Measurements from ENCODE around the gene MARVELD2.
"Not testable (repeated sequence)": the region's sequence is repeated elsewhere in the genome, so short reads cannot be mapped to it uniquely, and the experiment has no call there.

The MARVELD2 gene

DNA sequence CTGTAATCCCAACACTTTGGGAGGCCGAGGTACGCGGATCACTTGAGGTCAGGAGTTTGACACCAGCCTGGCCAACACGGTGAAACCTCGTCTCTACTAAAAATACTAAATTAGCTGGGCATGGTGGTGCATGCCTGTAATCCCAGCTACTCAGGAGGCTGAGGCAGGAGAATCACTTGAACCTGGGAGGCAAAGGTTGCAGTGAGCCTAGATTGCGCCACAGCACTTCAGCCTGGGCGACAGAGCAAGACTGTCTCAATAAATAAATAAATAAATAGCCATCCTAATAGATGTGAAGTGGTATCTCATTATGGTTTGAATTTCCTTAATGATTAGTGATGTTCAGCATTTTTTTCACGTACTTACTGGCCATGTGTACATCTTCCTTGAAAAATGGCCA lies 35.6 kb downstream of the MARVELD2 start:
- DNase-seq: not testable (repeated sequence)

DNA sequence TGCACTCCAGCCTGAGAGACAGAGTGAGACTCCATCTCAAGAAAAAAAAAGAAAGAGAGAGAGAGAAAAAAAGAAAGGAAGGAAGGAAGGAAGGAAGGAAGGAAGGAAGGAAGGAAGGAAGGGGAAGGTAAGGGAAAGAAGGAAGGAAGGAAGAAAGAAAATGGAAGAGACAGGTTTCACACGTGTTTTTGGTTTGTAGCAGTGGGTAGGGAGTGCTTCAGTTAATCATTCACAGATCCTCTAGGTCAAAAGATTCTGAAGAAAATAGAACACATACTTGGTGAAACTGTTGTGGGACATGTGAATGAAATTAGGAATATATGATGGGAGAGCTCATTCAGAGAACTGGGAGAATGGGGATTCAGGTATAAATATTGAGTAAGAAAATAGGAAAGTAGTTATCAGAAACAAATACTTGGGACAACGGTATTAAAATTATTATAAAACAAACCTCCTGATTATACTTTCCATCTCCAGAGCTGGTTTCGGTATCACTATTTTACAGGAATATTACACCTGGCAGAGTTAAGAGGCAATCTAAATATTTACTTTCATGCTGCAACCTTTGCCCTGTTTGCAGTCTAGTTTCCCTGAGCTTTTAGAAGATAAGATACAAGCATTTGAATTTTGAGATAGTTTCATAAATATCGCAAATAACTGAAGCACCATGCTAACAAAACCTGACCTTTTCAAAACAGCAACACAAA lies 37.2 kb downstream of the MARVELD2 start:
- no peak for DNase-seq

DNA sequence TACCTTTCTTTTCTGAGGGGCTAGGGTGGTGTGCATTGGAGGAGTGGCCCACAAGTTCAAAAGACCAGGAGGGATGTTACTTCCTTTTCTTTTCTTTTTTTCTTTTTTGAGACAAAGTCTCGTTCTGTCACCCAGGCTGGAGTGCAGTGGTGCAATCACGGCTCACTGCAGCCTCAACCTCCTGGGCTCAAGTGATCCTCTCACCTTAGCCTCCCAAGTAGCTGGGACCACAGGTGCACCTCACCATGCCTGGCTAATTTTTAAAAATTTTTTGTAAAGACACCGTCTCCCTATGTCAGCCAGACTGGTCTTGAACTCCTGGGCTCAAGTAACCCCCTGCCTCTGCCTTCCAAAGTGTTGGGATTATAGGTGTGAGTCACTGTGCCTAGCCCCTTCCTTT lies 38.6 kb downstream of the MARVELD2 start:
- not testable (repeated sequence) for DNase-seq

DNA sequence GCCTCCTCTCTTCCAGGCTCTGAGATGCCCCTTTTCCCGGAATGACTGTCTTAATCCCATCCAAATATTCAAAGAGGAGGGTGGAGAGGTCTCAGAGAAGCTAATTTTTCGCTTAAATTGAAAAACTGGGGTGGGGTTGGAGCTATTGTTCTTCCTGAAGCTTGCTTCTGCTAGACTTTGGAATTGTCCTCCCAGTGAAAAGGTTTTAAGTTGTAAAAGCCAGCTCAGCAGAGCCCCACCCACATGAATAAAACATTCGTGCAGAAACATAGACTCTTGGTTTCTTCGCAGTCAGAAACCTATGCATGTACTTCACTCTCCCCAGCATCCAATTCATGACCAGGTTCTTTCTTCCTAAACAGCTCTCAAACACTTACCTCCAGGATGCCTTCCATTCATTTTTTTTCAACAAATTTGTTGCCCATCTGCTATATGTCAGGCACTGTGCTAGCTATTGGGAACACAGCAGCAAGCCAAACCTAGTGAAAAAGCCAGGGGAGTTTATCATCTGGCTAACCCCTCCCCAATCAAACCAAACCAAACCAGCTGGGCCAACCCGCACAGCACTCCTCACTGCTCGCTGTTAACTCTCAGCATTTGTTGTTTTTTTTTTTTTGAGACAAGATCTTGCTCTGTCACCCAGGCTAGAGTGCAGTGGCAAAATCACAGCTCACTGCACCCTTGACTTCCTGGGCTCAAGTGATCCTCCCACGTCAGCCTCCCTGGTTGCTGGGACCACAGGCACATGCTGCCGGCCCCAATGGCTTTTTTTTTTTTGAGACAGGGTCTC lies 39.7 kb downstream of the MARVELD2 start:
- no peak for DNase-seq

DNA sequence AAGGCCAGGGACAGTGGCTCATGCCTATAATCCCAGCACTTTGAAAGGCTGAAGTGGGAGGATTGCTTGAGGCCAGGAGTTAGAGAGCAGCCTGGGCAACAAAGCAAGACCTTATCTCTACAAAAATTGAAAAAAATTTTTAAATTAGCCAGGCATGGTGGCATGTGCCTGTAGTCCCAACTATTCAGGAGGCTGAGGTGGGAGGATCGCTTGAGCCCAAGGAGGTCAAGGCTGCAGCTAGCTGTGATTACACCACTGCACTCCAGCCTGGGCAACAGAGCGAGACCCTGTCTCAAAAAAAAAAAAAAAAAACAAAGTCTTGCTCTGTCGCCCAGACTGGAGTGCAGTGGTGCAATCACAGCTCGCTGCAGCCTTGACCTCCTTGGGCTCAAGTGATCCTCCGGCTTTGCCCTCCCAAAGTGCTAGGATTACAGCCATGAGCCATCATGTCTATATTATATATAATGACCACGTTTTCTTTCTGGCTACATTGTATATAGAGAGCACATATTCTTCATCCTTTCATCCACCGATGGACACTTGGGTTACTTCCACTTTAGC lies 40.6 kb downstream of the MARVELD2 start:
- DNase-seq: not testable (repeated sequence)

DNA sequence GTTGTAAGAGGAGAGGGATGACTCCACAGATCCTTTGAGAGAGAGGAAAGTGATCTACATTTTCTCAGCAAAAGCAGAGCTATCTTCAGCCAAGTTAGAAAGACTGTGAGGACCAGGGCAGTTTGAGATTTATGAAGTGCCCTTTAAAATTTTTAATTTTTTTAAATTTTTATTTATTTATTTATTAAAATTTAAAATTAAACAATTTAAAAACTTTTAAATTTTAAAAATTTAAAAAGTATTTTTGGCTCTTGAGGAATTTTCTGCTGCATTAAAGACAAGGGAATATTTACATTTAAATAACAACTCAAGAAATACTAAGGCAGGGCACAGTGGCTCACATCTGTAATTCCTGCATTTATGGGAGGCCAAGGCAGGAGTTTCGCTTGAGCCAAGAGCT lies 47.3 kb downstream of the MARVELD2 start:
- no peak for DNase-seq

DNA sequence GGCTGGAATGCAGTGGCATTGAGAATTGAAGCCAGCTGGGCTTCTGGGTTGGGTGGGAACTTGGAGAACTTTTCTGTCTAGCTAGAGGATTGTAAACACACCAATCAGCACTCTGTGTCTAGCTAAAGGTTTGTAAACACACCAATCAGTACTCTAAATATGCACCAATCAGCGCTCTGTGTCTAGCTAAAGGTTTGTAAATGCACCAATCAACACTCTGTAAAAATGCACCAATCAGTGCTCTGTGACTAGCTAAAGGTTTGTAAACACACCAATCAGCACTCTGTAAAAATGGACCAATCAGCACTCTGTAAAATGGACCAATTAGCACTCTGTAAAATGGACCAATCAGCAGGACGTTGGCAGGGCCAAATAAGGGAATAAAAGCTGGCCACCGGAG lies 51.5 kb downstream of the MARVELD2 start:
- DNase-seq: not testable (repeated sequence)

DNA sequence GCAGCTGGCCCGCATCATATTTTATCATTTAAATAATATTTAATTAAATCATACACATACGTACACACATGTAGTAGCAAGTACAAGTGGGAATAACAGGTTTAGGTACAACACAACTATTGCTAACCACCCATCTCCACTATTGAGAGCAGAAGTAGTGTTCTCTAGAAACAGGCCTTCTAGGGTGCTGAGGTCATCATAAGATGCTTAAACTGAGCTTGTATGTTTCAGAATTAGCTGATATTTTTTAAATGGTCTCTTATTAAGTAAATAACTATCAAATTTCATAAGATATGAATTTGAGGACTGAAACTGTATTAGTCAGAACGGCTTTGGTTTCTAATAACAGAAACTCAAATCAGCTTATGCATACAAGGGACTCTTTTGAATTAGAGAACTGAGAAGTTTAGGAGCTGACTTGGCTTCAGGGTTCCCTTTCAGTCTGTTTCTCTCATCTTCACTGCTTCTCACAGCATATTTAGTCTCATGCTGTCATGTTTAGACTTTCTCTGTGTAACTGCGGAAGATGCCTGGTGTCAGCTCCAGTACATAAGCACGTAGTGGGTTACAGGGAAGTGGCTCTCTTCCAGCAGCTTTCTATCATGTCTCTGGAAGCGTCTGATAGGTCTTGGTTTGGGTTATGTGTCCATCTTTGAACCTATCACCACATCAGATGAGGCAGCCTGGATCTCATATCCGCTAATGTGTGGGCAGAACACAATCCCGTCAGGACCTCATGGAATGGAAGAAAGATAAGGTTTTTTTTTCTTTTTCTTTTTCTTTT lies 52.7 kb downstream of the MARVELD2 start:
- no peak for DNase-seq

DNA sequence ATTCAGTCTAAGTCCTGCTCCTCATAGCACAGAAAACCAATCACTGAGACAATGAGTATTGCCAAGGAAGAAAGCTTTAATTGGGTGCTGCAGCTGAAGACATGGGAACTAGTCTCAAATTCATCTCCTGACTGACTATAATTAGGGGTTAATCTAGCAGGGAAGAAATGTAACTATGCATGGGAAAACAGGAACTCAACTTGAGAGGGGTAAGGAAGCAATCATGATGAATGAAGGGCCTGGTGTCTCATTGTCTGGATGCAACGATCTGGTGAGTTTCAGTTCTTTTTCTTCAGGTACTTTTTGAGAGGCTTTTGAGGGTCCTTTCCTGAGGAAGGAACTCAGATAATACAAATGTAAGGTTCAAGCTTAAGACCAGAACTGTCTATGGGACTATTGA lies 53.7 kb downstream of the MARVELD2 start:
- DNase-seq: no peak

DNA sequence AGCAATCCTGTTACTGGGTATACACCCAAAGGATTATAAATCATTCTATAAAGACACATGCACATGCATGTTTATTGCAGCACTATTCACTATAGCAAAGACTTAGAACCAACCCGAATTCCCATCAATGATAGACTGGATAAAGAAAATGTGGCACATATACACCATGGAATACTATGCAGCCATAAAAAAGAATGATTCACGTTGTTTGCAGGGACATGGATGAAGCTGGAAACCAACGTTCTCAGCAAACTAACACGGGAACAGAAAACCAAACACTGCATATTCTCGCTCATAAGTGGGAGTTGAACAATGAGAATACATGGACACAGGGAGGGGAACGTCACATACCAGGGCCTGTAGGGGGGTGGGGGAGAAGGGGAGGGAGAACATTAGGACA lies 56.6 kb downstream of the MARVELD2 start:
- not testable (repeated sequence) for DNase-seq

DNA sequence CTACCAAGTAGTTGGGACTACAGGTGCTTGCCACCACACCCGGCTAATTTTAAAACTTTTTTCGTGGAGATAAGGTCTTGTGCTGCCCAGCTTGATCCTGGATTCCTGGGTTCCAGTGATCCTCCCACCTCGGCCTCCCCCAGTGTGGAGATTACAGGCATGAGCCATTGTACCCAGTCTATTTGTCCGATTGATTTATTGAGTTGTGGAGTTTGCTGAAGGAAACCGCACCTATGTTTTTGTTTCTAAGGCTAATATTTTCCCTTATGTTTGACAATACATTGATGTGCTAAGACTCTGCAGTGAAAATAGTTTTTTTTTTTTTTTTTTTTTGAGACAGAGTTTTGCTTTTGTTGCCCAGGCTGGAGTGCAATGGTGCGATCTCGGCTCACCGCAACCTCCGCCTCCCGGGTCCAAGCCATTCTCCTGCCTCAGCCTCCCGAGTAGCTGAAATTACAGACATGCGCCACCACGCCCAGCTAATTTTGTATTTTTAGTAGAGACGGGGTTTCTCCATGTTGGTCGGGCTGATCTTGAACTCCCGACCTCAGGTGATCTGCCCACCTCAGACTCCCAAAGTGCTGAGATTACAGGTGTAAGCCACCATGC lies 57.7 kb downstream of the MARVELD2 start:
- not testable (repeated sequence) for DNase-seq

DNA sequence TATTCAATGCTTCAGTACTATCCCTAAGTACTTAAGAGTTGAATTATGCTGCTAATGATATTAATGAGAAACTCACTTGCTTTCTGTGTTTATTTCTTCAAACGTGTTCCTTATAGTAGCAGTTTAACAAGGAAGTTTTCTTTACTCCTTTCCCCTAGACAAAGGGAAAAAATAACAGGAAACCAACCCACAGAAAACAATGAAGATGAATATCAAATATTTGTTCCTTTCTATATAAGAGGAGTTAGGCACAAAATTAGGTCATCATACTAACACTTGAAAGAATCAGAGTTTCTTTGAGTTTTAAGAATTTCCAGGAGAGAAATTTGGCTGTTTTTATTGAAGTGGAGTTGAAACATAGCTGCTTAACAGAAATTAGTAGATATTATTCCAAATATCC lies 62.3 kb downstream of the MARVELD2 start:
- DNase-seq: no peak

DNA sequence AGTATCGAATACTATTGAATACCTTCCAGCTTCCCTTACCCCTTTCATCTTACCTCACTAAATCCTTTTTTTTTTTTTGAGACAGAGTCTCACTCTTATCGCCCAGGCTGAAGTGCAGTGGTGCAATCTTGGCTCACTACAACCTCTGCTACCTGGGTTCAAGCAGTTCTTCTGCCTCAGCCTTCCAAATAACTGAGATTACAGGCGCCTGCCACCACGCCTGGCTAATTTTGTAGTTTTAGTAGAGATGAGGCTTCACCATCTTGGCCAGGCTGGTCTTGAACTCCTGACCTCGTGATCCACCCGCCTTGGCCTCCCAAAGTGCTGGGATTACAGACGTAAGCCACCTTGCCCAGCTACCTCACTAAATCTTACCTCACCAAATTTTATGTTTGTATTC lies 63.4 kb downstream of the MARVELD2 start:
- DNase-seq: not testable (repeated sequence)

DNA sequence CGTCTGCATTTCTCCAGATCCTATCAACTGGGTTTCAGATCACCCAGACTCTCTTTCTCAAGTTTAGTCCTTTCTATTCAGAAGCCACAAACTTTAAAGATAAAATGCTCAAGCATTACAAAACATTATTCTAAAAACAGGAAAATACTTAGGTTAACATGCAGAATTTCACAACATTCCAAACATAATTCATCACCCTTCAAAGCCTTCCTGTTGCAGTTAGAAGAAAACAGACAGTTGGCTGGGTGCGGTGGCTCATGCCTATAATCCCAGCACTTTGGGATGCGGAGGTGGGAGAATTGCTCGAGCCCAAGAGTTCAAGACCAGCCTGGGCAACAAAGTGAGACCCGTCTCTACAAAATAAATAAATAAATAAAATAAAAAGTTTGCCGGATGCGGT lies 70.0 kb downstream of the MARVELD2 start:
- no peak for DNase-seq

DNA sequence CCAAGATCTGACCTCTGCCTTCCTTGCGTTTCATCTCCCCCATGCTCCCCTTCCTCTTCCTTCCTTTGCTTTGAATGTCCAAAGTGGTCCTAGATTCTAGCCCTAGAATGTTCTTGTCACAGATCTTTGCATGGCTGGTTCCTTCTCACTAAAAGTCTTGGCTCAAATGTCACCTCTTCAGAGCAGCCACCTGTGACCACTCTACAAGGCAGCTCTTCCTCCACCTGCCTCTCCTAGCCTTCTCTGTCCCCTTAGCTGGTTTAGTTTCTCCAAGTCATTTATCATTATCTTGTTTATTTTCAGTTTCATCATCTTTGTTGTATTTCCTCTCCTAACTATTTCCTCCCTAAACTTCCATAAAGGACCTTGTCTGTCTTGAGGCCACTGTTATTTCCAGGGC lies 70.6 kb downstream of the MARVELD2 start:
- no peak for DNase-seq

DNA sequence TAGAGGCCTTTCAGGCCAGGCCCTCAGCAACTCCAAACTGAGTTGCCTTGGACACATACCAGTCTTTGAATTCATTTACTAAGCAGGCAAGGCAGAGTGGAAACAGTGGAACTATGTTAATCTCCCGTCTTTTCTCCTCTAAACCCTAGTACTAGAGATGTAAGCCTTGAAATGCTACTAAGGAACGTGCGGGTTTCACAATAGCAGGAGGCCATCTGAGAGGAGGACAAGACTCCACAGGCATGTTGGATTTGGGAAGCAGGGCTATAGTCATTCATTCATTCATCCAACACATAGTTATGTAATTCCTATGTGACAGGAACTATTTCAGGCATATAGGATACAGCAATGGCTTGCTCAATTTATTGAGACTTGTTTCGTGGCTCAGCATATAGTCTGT lies 74.3 kb downstream of the MARVELD2 start:
- no peak for DNase-seq

DNA sequence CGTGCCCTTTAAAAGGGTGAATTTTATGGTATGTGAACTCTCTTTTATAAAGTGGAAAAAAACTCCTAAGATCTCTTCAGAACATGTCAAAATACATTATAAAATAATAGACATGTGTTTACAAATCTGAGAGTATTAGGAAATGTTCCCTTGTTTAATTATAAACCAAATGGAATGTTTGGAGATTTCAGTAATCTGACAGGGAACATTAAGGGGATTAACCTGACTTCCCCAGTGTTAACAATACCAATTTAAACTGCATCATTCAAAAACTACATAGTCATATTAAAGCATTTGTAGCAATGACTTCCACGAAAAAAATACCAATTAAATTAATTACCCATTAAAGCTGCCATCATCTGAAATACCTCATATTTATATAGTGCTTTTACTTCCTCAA lies 76.1 kb downstream of the MARVELD2 start:
- no peak for DNase-seq

DNA sequence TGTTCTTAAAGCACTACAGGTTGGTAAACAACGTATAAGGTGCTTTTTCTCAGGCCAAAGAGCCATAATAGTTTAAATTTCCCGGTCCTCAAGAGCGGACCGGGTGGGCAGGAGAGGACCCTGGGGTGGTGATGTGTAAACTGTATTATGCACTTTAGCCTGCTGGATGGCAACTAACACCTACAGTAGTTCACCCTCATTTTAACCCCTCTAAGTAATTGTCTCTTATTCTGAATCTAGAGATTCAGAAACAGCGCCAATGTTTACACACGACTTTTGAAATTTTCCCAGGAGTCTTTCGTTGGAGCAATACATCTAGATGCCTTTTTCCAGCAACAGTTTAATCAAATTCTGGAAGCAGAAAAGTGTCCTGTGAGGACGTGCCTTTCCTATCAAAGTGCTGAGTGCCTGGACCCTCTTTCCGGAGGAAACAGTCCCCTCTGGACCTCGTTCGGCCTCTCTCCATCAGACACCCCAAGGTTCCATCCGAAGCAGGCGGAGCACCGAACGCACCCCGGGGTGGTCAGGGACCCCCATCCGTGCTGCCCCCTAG lies 77.0 kb downstream of the MARVELD2 start:
- DNase-seq: no peak

DNA sequence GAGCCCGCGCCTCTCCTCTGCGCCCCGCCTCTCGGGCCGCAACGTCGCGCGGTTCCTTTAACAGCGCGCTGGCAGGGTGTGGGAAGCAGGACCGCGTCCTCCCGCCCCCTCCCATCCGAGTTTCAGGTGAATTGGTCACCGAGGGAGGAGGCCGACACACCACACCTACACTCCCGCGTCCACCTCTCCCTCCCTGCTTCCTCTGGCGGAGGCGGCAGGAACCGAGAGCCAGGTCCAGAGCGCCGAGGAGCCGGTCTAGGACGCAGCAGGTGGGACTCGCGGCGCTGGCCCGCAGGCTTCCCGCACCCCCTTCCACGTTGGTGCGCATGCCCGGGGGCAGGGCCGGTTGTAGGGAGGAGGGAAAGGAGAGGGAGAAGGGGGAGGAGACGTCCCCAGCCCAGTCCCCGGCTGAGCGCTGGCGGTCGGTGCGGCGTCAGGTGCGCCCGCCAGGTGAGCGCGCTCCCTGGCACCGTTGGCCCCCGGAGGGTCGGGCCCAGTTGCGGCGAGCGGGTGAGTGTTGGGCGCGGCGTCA lies 77.5 kb downstream of the MARVELD2 start, which contains the start of gene OCLN:
Gene OCLN, plus strand, starts transcription at position 400 of the 532 bp plus-strand sequence. CDS start 11,455 bp downstream, outside the sequence.
- DNase-seq: no peak

DNA sequence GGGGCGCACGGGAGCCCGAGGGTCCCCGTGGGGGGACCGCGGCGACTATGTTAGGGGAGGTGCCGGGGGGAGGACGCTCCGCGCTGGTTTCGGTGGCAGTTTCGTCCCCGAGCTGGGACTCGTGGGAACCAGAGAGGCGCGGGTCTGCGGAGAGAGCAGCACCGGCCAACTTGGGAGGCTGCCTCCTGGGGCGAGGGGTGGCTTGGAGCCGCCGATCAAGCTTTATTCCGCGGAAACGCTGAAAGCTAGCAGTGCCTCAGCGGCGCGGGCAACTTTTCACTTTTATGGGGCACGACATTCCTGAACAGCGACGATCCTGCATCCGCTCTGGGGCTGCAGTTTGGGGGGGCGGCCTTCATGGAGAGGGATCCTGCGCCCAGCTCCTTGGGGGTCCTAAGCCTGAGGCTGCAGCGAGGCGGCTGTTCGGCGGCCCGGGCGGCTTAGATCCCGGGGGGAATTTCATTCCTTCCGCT lies 78.0 kb downstream of the MARVELD2 start:
- no peak for DNase-seq

DNA sequence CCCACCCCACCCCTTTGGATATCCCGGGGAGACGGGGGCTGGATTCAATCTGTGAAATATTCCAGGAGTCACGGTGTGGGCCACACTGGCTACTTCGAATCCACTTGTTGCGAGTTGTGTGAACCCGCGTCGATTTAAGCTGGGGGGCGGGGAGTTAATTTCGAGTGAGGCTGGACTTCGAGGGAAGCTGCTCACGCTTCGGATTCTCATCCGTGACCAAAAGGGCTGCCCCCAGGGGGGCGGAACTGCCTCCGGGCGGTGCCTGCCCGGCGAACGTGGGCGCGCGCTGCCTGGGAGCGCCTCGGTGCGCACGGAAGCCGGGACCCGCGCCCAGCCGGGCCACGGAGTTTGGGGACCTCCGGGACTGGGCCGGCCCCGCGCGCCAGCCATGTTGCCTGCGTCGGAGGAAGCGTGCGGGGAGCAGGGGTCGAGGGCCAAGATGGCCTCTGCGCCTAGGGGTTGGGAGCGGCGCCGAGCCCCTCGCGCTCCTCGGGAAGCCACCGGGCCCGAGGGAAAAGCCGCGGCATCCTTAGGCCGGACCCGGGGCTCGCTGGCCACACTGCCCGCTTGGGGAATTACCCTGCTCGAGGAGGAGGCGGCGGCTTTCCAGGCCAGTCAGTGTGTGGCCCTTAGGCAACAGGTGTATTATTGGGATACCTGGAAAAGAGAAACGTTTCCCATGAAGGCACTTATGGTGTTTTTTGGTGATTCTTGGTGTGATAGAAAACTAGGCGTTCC lies 78.6 kb downstream of the MARVELD2 start:
- no peak for DNase-seq
